GM18873 (cell line): ENCODE data around the gene NEB.
"Not testable (repeated sequence)": the region's sequence is repeated elsewhere in the genome, so short reads cannot be mapped to it uniquely, and the experiment has no call there.

Experiments
- ATAC-seq: cut with Tn5 transposase; IDR thresholded peaks from one replicate; pipeline ENCODE4 v1.9.1; 2021; ENCODE audit warnings: mild to moderate bottlenecking, moderate library complexity, moderate number of reproducible peaks; ENCODE audit not compliant: unreplicated experiment, low FRiP score

NEB gene

GRCh38 chr2:151707857-151708256 lies 26.4 kb downstream of the NEB start:
- no peak for ATAC-seq

DNA sequence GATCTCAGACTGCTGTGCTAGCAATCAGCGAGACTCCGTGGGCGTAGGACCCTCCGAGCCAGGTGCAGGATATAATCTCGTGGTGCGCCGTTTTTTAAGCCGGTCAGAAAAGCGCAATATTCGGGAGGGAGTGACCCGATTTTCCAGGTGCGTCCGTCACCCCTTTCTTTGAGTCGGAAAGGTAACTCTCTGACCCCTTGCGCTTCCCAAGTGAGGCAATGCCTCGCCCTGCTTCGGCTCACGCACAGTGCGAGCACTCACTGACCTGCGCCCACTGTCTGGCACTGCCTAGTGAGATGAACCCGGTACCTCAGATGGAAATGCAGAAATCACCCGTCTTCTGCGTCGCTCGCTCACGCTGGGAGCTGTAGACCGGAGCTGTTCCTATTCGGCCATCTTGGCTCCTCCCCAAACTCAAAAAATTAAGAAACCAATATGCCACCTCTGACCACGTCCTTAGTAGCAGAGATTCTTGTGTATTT lies 29.8 kb downstream of the NEB start:
- not testable (repeated sequence) for ATAC-seq

GRCh38 chr2:151698134-151698533 lies 36.1 kb downstream of the NEB start:
- not testable (repeated sequence) for ATAC-seq

- no peak for ATAC-seq
Observed at GRCh38 chr2:151695778-151696177, 38.5 kb downstream of the NEB start.

GRCh38 chr2:151691631-151692030 lies 42.6 kb downstream of the NEB start:
- ATAC-seq = no peak

- no peak for ATAC-seq
Observed at GRCh38 chr2:151688719-151689118, 45.6 kb downstream of the NEB start.

DNA sequence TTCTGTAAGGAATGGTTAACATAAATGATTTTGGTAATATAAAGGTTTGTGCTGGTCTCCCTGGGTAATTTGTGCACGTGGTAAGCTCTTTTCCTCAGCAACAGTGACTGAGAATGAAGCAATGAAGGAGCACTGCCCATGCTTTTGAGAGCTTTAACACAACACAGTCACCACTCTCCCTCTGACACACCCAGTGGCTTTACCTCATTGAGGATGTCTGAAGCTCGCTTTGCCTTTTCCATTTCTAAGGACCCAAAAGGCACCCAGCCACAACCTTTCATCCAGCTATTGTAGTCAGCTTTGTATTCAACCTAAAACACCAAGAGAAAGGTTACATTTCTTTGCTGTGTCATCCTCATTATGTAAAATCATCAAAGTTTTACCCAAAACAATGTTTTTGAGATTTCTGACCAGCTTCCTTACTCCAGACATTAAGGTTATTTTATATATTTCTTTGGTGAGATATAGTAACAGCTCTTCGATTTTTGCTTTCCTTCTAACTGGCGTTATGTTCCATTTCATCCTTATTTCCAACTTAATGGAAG lies 51.7 kb downstream of the NEB start:
- no peak for ATAC-seq

GRCh38 chr2:151681051-151681450 lies 53.2 kb downstream of the NEB start:
- no peak for ATAC-seq

DNA sequence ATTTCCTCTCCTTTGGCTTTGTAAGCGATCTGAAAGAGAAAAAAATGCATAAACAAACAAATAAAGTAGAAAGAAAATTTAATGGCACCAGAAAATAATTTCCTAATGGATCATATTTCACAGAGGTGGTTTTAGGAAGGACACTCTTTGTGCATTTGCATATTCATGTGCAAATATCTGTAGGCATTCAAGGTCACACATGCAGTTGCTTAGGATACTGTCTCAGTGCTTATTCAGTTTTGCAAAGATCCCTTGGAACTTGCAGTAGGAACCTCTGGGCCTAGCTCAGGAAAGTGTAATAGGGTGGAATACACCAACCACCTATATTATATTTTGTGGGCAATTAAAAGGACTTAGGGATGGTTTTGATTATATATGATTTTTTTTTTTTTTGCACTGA lies 54.3 kb downstream of the NEB start:
- no peak for ATAC-seq

- no peak for ATAC-seq
Observed at GRCh38 chr2:151678849-151679248, 55.4 kb downstream of the NEB start.

DNA sequence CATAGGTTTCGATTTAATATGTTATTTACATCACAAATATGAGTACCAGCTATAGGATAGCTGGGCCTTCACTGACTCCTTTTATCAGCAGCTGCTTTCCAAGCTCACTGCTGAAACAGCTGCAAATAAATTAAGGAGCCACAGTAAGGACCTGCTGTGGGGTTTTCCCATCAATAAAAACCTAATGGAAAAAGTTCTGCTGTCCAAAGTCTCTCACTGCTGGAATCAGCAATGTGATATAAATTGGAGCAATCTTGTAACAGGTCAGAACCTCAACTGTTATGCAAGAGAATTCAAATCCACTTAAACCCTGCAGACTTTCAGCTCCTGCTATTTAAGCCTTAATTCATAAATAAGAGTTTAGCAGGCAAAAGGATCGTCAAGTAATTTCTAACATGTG lies 61.3 kb downstream of the NEB start:
- no peak for ATAC-seq

GRCh38 chr2:151672277-151672676 lies 62.0 kb downstream of the NEB start:
- no peak for ATAC-seq

DNA sequence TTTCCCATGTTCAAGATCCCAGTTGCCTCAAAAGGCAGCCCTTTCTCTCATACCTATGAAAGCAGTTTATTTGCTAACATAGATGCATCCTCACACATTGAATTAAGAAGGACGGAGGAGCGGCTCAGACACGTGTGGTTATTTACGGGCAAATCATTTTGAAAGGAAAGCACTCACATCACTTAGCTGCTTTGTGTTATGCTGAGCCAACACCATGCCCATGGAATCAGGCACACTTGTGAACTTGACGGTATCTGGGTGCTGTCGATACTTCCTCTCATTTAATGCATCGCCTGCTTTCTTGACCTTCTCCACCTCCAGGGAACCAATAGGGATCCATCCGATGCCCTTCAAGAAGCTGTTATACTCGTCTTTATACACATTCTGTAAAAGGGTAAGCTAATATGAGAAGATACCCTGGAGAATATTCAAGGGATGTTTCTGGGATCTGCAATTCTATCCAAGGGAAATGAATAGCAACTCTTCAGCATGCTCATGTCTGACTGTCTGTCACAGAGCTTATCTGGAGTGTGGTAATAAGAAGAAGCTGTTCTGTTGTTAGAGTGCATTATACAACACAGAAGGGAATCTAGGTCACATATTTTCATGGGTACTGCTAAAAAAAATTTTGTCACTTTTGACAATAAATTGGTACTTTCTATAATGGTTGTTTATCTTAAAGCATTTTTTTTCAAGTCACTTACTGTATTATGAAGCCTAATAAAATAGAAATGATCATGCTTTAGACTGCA lies 63.3 kb downstream of the NEB start:
- no peak for ATAC-seq

DNA sequence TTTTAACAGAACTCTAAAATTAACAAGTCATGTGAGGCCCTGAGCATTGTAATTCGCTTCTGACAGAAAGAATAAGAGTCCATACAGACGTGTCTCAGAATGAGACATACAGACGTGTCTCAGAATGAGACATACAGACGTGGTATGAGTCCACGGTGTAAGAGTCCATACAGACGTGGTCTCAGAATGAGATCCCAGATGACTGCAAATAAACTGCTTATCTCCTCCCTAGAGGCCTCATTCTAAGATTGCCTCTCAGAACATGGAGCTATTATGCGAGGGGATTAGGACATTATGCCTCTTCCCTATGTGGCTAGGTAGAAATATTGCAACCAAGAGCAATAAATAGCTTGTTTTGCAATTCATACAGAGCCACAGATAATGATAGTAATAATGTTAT lies 63.9 kb downstream of the NEB start:
- ATAC-seq = no peak

GRCh38 chr2:151669585-151670081 lies 64.6 kb downstream of the NEB start:
- no peak for ATAC-seq

DNA sequence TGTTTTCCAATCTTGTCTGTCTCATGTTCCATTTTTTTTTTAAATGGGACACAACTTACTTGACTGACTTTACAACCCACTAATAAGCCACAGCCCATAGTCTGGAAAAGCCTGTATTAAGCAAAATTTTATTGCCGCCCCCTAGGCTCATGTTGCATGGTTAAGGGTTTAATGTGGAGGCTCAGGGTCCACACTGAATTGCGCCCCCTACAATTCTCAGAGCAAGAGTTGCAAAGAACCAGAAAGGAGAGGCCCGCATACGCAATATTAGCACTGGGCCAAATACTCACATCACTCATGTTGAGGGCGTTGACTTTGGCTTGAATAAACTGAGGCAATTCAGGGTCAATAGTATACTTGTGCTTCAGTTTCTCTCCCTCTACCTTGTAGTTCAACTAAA lies 65.5 kb downstream of the NEB start:
- no peak for ATAC-seq

GRCh38 chr2:151665959-151666358 lies 68.3 kb downstream of the NEB start:
- ATAC-seq = no peak

DNA sequence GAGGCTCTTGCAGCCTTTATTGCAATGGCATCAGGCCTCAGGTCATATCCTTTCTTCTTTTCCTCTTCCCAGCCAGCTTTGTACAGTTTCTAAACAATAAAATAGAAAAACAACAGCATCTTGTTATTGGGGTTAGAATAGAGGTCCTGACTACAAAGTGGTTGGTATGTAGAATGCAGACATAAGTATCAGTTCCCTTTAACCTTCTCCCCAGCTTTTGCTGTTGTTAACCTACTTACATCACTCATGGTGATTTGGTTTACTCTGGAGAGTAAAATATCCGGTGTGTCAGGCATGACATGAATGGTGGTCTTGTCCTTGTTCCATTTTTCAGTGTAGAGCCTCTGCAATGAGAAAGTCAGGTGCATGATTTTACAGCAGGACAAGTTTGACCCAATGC lies 69.8 kb downstream of the NEB start:
- ATAC-seq = no peak

DNA sequence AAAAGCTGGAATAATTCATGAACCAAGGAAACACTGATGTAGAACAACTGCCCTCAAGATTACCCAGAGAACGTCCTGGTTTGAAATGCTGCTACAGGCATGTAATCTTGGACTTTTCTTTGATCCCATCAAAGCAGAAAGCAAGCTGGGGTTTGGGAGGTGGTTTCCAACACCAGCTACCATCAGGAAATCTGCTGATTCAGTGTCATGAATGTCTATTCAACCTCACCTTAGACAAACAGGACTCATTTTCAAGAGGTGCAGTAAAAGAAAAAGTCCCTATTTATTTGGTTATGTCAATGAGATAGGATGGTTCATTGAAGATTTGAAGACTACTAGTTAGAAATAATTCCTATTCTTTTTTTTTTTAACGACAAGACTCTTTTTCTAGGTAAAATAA lies 72.7 kb downstream of the NEB start:
- no peak for ATAC-seq

GRCh38 chr2:151658081-151658480 lies 76.2 kb downstream of the NEB start:
- ATAC-seq = no peak

GRCh38 chr2:151657667-151658076 lies 76.6 kb downstream of the NEB start:
- ATAC-seq = no peak
